H7 (cell line): Measurements from ENCODE around the gene ZC3HAV1. TPM values are rescaled to one million over a fixed set of nuclear protein-coding genes. Genes with fewer than 3 reads are reported as not detected.
A peak's percentile ranks its signal among the peaks of the same experiment; 100 is the strongest.
"Not testable (repeated sequence)": the region's sequence is repeated elsewhere in the genome, so short reads cannot be mapped to it uniquely, and the experiment has no call there.

Experiments used
- DNase-seq: peaks from one replicate; pipeline ENCODE4 v3.0.0; 2012
- H3K27me3 ChIP-seq: 2 replicates; pipeline ENCODE4 v1.6.0; 2011; ENCODE audit warnings: mild to moderate bottlenecking, low read length; ENCODE audit not compliant: control insufficient read depth, insufficient read depth
- H3K36me3 ChIP-seq: replicated peaks from 2 replicates; pipeline ENCODE4 v1.5.1; 2011; ENCODE audit warnings: low read length; ENCODE audit not compliant: control insufficient read depth, insufficient read depth
- H3K4me3 ChIP-seq: 2 replicates; pipeline ENCODE4 v1.5.1; 2011; ENCODE audit warnings: low read depth, mild to moderate bottlenecking, control low read depth, low read length, moderate library complexity; ENCODE audit not compliant: insufficient read depth
- total RNA-seq: library from RNA; depleted of rRNA; stranded (reverse); fragments of >200 nt; shearing (Covaris generic); gene quantifications from 2 replicates; pipeline ENCODE4 v1.2.3, GENCODE V29; 2014

The ZC3HAV1 gene
- total RNA-seq, 1 experiment from 2014 or later: 30.9 TPM

DNA sequence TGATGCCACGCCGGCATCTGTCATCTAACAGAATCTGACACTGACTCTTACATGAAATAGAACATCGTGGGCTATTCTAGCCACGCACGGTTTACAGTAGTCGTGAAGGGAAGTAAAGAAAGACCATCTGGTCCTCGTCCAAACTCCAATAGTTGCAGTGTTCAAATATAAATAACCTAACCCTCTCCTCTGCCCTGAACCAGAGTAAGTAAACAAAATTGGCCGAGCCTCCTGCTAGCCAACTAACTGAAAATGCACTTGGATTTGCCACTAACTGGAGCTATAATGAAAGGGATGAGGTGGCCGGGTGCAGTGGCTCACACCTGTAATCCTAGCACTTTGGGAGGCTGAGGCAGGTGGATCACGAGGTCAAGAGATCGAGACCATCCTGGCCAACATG, 44.2 kb downstream of the ZC3HAV1 start:
- DNase-seq: no peak
- peaks cover 10% of the 10 kb centered on the region for H3K36me3 ChIP-seq
- H3K4me3 ChIP-seq: no peak overlapping the region
- no peaks in the 10 kb centered on the region for H3K27me3 ChIP-seq

DNA sequence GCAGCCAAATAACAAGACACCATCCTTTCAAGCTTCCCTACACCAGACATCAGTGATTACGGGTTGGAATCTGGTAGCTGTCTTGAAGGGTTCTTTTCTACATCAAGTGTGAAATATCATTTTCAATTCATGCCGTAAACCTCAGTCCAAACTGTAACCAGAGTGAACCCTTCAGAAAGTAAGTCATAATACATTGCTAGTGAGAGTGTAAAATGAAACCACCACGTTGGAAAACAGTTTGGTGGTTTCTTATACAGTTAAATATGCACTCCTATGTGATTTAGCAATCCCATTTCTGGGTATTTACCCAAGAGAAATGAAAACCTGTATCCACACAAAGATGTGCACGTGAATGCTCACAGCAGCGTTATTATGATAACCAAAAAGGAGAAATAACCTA, 48.1 kb downstream of the ZC3HAV1 start:
- H3K27me3 ChIP-seq: no peaks in the 10 kb centered on the region
- peaks cover 6% of the 10 kb centered on the region for H3K36me3 ChIP-seq
- no peak overlapping the region for H3K4me3 ChIP-seq
- DNase-seq: no peak

GRCh38 chr7:139060695-139061237, 48.8 kb downstream of the ZC3HAV1 start:
- DNase-seq: no peak
- Histone ChIP-seq H3K27me3 (no peaks in the 10 kb centered on the region), H3K4me3 (no peak overlapping the region), H3K36me3 (peaks cover 6% of the 10 kb centered on the region)

DNA sequence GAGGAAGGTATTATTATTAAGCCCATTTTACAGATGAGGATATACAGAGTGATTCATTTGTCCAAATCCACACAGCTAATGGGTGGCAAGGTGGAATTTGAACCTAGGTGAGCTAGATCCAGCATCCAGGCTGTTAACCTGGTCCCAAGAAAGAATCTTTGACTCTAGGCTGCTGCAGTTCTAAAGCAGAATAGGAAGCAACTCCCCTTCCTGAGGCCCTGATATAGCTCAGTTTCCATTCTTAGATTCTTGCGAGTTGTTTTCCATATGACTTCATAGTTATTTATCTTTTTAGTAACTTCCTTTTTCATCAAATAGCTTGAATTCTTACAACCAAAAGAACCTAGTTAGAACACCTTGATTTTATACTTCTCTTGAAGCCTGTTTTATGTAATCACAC, 49.6 kb downstream of the ZC3HAV1 start:
- DNase-seq: no peak
- Histone ChIP-seq H3K4me3 (no peak overlapping the region), H3K36me3 (peaks cover 6% of the 10 kb centered on the region), H3K27me3 (no peaks in the 10 kb centered on the region)

DNA sequence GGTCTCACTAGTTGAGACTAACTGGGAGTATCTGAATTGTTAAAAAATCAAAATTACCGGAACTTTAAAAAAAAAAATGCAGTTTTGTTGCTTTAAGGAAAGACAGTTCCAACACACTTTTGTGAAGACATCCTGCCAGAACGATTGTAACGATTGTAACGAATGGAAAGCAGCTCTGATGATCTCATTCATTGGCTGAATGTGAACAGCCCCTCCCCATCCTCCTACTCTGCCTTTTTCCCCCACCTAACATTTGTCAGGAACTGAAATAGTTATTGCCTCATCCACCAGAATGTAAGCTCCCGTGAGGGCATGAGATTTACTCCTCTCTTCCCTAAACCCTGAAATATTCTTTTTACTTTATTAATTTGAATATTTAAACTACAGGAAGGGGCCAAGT, 50.6 kb downstream of the ZC3HAV1 start:
- Histone ChIP-seq H3K27me3 (no peaks in the 10 kb centered on the region), H3K4me3 (no peak overlapping the region), H3K36me3 (peaks cover 6% of the 10 kb centered on the region)
- peak; percentile 30 for DNase-seq

GRCh38 chr7:139055674-139056073, 53.8 kb downstream of the ZC3HAV1 start:
- H3K36me3 ChIP-seq: peaks cover 5% of the 10 kb centered on the region
- H3K4me3 ChIP-seq: no peak overlapping the region
- H3K27me3 ChIP-seq: no peaks in the 10 kb centered on the region
- DNase-seq: no peak

DNA sequence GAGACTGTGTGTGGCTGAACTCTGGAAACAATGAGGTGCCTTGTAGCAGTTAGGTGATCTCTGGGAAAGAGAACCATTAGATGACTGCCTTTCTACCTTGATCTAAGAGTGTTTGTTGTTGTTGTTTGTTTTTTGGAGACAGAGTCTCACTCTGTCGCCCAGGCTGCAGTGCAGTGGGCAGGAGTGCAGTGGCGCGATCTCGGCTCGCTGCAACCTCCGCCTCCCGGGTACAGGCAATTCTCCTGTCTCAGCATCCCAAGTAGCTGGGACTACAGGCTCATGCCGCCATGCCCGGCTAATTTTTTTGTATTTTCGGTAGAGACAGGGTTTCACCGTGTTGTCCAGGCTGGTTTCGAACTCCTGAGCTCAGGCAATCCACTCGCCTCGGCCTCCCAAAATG, 54.9 kb downstream of the ZC3HAV1 start:
- not testable (repeated sequence) for DNase-seq, H3K36me3 ChIP-seq

DNA sequence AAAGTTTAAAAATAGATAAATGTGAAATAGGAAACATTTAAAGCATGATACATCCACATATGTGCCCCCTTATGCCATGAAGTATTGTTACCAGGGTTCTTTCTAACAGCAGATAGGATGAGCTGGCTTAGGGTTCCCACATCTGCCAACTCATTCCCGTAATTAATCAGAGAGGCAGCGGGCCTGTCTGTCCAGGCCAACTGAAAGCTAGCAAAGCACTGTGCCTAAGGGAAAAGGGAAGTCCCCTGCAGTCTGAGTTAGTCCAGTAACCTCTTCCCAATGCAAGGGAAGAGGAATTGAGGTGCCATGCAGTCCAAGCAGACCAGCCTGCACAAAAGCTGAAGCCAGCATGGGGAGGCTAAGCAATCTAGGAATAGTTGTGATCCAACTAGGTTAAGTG, 55.4 kb downstream of the ZC3HAV1 start:
- Histone ChIP-seq H3K36me3 (peaks cover 8% of the 10 kb centered on the region), H3K4me3 (no peak overlapping the region), H3K27me3 (no peaks in the 10 kb centered on the region)
- no peak for DNase-seq

More for the DNA sequence above, 54.9 kb downstream of the ZC3HAV1 start:
- H3K4me3 ChIP-seq, H3K27me3 ChIP-seq: not testable (repeated sequence)

DNA sequence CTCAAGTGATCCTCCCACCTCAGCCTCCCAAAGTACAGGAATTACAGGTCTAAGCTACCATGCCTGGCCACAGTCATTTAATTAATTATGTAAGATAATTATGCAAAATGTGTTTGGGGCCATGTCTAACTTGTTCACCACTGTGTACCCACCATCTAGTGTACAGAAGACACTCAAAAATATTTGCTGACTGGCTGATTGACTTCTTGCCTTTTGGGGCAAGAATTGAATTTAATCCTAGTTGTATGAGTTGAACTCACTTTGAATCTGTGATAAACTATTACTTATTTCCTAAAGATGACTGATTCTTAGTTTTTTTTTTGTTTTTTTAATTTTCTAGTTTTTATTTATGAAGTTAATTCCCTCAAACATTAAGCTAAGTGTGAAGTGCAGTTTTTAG, 57.9 kb downstream of the ZC3HAV1 start:
- Histone ChIP-seq H3K4me3 (no peak overlapping the region), H3K36me3 (peaks cover 9% of the 10 kb centered on the region), H3K27me3 (no peaks in the 10 kb centered on the region)
- DNase-seq: no peak

DNA sequence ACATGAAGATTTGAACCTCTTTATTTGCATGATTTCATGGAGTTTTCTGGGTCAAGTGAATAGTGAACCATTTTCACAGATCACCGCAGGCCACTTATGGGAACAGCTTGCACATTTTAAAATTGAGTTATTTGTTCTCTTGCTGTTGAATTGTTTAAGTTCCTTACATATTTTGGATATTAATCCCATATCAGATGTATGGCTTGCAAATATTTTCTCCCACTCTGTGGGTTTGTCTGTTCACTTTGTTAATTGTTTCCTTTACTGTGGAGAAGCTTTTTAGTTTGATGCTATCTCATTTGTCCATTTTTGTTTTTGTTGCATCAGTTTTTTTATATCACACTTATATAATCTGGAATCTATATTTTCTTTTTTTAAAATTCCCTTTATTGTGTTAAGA, 59.6 kb downstream of the ZC3HAV1 start:
- H3K4me3 ChIP-seq: no peak overlapping the region
- H3K27me3 ChIP-seq: no peaks in the 10 kb centered on the region
- H3K36me3 ChIP-seq: peaks cover 9% of the 10 kb centered on the region
- DNase-seq: no peak

- H3K27me3 ChIP-seq: no peaks in the 10 kb centered on the region
- H3K4me3 ChIP-seq: no peak overlapping the region
- no peak for DNase-seq
- H3K36me3 ChIP-seq: peaks cover 9% of the 10 kb centered on the region
These were observed 60.4 kb downstream of the ZC3HAV1 start for GRCh38 chr7:139049111-139049510.

DNA sequence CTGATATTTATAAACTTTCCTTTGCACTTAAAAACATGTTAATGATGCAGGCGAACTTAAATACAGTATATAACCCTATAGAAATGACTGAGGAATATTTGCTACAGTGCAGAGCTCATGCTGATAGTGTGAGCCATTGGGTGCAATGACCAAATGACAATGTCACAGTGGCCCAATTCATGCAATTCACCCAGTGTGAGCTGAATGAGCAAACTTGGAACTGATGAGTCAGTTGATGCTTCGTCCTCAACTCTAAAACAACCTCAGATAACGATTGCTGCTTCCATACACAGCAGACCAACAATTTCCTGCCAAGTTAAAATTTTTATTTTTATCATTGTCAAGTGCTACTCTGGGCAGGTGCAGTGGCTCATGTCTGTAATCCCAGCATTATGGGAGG, 61.5 kb downstream of the ZC3HAV1 start:
- Histone ChIP-seq H3K27me3 (no peaks in the 10 kb centered on the region), H3K36me3 (peaks cover 6% of the 10 kb centered on the region), H3K4me3 (no peak overlapping the region)
- DNase-seq: no peak

DNA sequence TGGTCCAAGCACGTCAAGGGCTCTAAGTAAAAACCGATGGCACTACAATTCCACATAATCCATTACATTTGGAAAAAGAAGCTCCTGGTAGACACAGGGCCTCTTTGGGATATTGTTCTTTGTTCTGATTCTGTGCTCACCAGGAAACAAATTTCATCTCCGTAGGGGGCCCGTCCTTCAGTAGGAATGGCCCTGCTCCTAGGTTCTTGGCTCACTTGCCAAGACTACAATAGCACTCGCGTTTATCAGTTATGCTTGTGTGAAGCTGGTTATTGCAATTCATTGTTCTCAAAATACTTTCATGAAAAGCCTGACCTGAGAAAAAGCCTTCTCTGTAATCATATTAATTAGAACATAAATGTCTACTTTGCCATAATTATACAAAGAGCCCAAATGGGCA, 63.4 kb downstream of the ZC3HAV1 start:
- DNase-seq: peak; percentile 26
- Histone ChIP-seq H3K27me3 (no peaks in the 10 kb centered on the region), H3K4me3 (no peak overlapping the region), H3K36me3 (peaks cover 6% of the 10 kb centered on the region)

DNA sequence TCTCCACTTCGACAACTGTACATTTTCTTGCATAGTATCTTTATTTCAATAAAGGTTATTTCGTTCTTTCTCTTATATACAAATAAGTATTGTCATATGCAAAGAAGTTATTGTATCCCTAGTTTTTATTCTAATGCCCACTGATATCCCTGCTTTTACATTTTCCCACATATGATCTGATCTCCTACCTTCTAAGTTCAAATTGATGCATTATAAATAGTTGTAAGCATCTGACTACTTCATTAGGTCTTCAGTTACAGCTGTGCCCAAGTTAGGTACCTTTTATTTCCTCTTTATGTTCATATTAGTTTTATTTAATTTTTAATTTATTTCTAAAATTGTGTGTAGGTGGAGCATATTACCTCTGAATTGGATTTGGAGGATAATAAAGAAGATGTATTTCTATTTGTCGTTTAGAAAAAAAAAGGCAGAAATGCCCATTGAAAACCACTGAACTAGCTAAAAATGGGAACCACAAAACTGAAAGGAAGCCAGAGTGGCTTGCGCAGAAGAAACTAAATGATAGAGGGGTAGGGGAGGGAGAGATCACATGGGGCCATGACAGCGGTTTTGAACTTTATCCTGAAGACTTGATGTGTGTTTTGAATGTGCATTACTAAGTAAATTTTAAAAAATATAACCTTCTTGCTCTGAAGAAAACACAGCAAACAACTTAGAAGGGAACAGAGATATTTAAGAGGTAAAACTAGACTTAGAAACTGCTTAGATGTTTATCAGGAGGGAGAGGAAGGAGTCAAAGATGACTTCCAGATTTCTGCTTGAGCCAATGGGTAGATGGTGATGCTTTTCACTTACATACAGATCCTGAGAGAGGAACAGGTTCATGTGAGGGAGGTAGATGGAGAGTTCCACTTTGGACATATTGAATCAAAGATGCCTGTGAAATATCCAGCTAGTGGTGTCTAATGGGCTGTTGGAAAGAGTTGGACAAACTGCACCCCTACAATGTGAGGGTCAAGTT, 64.4 kb downstream of the ZC3HAV1 start:
- H3K4me3 ChIP-seq: no peak overlapping the region
- H3K27me3 ChIP-seq: no peaks in the 10 kb centered on the region; the same call in 1 of the 2 replicates
- DNase-seq: no peak
- peaks cover 6% of the 10 kb centered on the region for H3K36me3 ChIP-seq
